SU-DHL-6 (cell line): ENCODE data around the gene NT5DC3.

Experiments used
- CTCF ChIP-seq: fragments of 200-600 bp; sonication (generic); IDR thresholded peaks from one replicate; pipeline ENCODE4 v1.5.1; 2017; ENCODE audit warnings: antibody characterized with exemption, mild to moderate bottlenecking, low read length, moderate library complexity; ENCODE audit not compliant: insufficient read depth, poor library complexity, severe bottlenecking
- EZH2phosphoT487 ChIP-seq: fragments of 200-600 bp; sonication (generic), shearing (Covaris generic); conservative IDR thresholded peaks from 2 replicates; pipeline ENCODE4 v1.6.1; 2018; ENCODE audit warnings: mild to moderate bottlenecking, antibody characterized with exemption, low read length, moderate library complexity, mixed read lengths

GRCh38 chr12:103858953-103859601 is 18.0 kb upstream of the NT5DC3 start:
- no peak for TF ChIP-seq EZH2phosphoT487
- TF ChIP-seq CTCF = no peak
